ENCODE measurements around the gene MAP2K5.

- TF ChIP-seq FOXP2 (optimal IDR thresholded peaks at IDR 0.05; ENCODE audit: control extremely low read depth, extremely low read length, insufficient read depth): no peak
- TF ChIP-seq POLR2AphosphoS5 (IDR thresholded peaks at IDR 0.05; ENCODE audit: borderline replicate concordance, low read depth, low read length): no peak
- no peak for TF ChIP-seq EZH2 (IDR thresholded peaks at IDR 0.05)
These were observed 266.9 kb downstream of the MAP2K5 start for GRCh38 chr15:67809441-67809840.

Data from SK-N-MC (cell line).